MM.1S (cell line): ENCODE data around the gene CCND2.

Experiments
- CTCF ChIP-seq: fragments of 300-600 bp; sonication (generic); IDR thresholded peaks from 2 replicates; pipeline ENCODE4 v1.5.1; 2016; ENCODE audit warnings: antibody characterized with exemption, low read length, mixed read lengths
- EZH2 ChIP-seq: fragments of 300-600 bp; sonication (generic); optimal IDR thresholded peaks from 2 replicates; pipeline ENCODE3; 2017; ENCODE audit warnings: low read depth, mild to moderate bottlenecking, antibody characterized with exemption, low read length, mixed read lengths
- EZH2phosphoT487 ChIP-seq: fragments of 300-600 bp; sonication (generic); IDR thresholded peaks from 2 replicates; pipeline ENCODE4 v1.6.1; 2018; ENCODE audit warnings: antibody characterized with exemption, low read length

- TF ChIP-seq EZH2 (no peak), CTCF (no peak), EZH2phosphoT487 (no peak)
Observed at GRCh38 chr12:4224206-4224889, 49.2 kb upstream of the CCND2 start.
